ENCODE data around the gene CA10. TPM values are rescaled to one million over a fixed set of nuclear protein-coding genes. Genes with fewer than 3 reads are reported as not detected.

The CA10 gene
- total RNA-seq, 1 experiment from 2014 or later = not detected

- POLR2A ChIA-PET (ENCODE audit: unreplicated experiment) = no interaction called here
- Histone ChIP-seq H3K27ac (no peak overlapping the region), H2AFZ (no peak overlapping the region), H3K36me3 (ENCODE audit: low read depth) (no peaks in the 10 kb centered on the region), H3K9me3 (ENCODE audit: insufficient read depth, low read depth) (no peaks in the 10 kb centered on the region), H3K27me3 (ENCODE audit: insufficient read depth, low read depth) (no peaks in the 10 kb centered on the region), H3K4me1 (replicated peaks; ENCODE audit: insufficient read depth) (no peaks in the 10 kb centered on the region), H3K4me3 (no peak overlapping the region), H3K9me2 (ENCODE audit: insufficient read depth) (no peaks in the 10 kb centered on the region), H4K20me1 (ENCODE audit: insufficient read depth) (no peaks in the 10 kb centered on the region), H3K79me2 (ENCODE audit: low read depth) (no peaks in the 10 kb centered on the region), H3K4me2 (no peak overlapping the region), H3F3A (ENCODE audit: insufficient read depth, low read depth) (no peaks in the 10 kb centered on the region)
- no peak for TF ChIP-seq CTCF (conservative IDR thresholded peaks at IDR 0.05)
- no TSS peak for BruUV-seq (replicated peaks)
- CTCF ChIA-PET = no interaction called here
- intact Hi-C loops (cut with micrococcal nuclease; ENCODE audit: unreplicated experiment) = no loop called here
- no peak for DNase-seq
Observed at GRCh38 chr17:51937264-51937663, 221.2 kb downstream of the CA10 start.

- Histone ChIP-seq H3K79me2 (ENCODE audit: low read depth) (no peaks in the 10 kb centered on the region), H3K9me3 (ENCODE audit: insufficient read depth, low read depth) (no peaks in the 10 kb centered on the region), H3K4me2 (no peak overlapping the region), H3K9me2 (ENCODE audit: insufficient read depth) (no peaks in the 10 kb centered on the region), H3K36me3 (ENCODE audit: low read depth) (no peaks in the 10 kb centered on the region), H4K20me1 (ENCODE audit: insufficient read depth) (no peaks in the 10 kb centered on the region), H3K27ac (no peak overlapping the region), H3K4me3 (no peak overlapping the region), H3F3A (ENCODE audit: insufficient read depth, low read depth) (no peaks in the 10 kb centered on the region), H3K27me3 (ENCODE audit: insufficient read depth, low read depth) (no peaks in the 10 kb centered on the region), H2AFZ (no peak overlapping the region), H3K4me1 (replicated peaks; ENCODE audit: insufficient read depth) (no peaks in the 10 kb centered on the region)
- CTCF ChIA-PET = no interaction called here
- intact Hi-C loops (cut with micrococcal nuclease; ENCODE audit: unreplicated experiment) = no loop called here
- no peak for TF ChIP-seq EZH2 (IDR thresholded peaks at IDR 0.05; ENCODE audit: low read depth)
- TF ChIP-seq CTCF (conservative IDR thresholded peaks at IDR 0.05) = no peak
- DNase-seq = no peak
- POLR2A ChIA-PET (ENCODE audit: unreplicated experiment) = no interaction called here
- BruUV-seq (replicated peaks) = no TSS peak
Observed at GRCh38 chr17:51935477-51935876, 223.0 kb downstream of the CA10 start.

GRCh38 chr17:51933647-51934046, 224.9 kb downstream of the CA10 start:
- intact Hi-C loops (cut with micrococcal nuclease; ENCODE audit: unreplicated experiment) = no loop called here
- no peaks in the 10 kb centered on the region for H3K27me3 ChIP-seq (ENCODE audit: insufficient read depth, low read depth)
- H3K79me2 ChIP-seq (ENCODE audit: low read depth) = no peaks in the 10 kb centered on the region

More at GRCh38 chr17:51933647-51934046, 224.9 kb downstream of the CA10 start:
- Histone ChIP-seq H4K20me1 (ENCODE audit: insufficient read depth) (no peaks in the 10 kb centered on the region), H3K36me3 (ENCODE audit: low read depth) (no peaks in the 10 kb centered on the region), H3F3A (ENCODE audit: insufficient read depth, low read depth) (no peaks in the 10 kb centered on the region), H3K4me1 (replicated peaks; ENCODE audit: insufficient read depth) (no peaks in the 10 kb centered on the region), H2AFZ (no peak overlapping the region), H3K9me2 (ENCODE audit: insufficient read depth) (no peaks in the 10 kb centered on the region), H3K4me2 (no peak overlapping the region), H3K9me3 (ENCODE audit: insufficient read depth, low read depth) (no peaks in the 10 kb centered on the region), H3K4me3 (no peak overlapping the region), H3K27ac (no peak overlapping the region)
- no TSS peak for BruUV-seq (replicated peaks)
- CTCF ChIA-PET = no interaction called here
- TF ChIP-seq CTCF (conservative IDR thresholded peaks at IDR 0.05) = no peak
- no peak for TF ChIP-seq EZH2 (IDR thresholded peaks at IDR 0.05; ENCODE audit: low read depth)
- no peak for DNase-seq
- POLR2A ChIA-PET (ENCODE audit: unreplicated experiment) = no interaction called here

Data from PC-9 (cell line).